ENCODE results near the gene MAN2B2. TPM values are rescaled to one million over a fixed set of nuclear protein-coding genes. Genes with fewer than 3 reads are reported as not detected.

MAN2B2 gene
- total RNA-seq, 3 donors from 2014 or later: 18.7 to 49.8 (median 19.6) TPM

GRCh38 chr4:6620891-6621555, 46.0 kb downstream of the MAN2B2 start:
- Histone ChIP-seq H3K4me3 (no peak overlapping the region), H3K4me1 (no peaks in the 10 kb centered on the region), H3K27ac (no peak overlapping the region), H3K36me3 (no peaks in the 10 kb centered on the region), H3K9me3 (no peaks in the 10 kb centered on the region), H3K27me3 (no peaks in the 10 kb centered on the region)
- no peak for DNase-seq (ENCODE audit: low spot score in 2 of 2)
- TF ChIP-seq POLR2A (IDR thresholded peaks at IDR 0.05) (no peak), POLR2AphosphoS5 (IDR thresholded peaks at IDR 0.05) (no peak), CTCF (IDR thresholded peaks at IDR 0.05) (no peak)
- intact Hi-C loops (cut with DNase I; ENCODE audit: low total_unique reads): no loop called here

GRCh38 chr4:6621556-6621927, 46.6 kb downstream of the MAN2B2 start:
- H3K4me1 ChIP-seq: no peaks in the 10 kb centered on the region
- no peak overlapping the region for H3K4me3 ChIP-seq
- DNase-seq (ENCODE audit: low spot score in 2 of 2): no peak
- no peaks in the 10 kb centered on the region for H3K9me3 ChIP-seq
- intact Hi-C loops (cut with DNase I; ENCODE audit: low total_unique reads): no loop called here
- TF ChIP-seq POLR2A (IDR thresholded peaks at IDR 0.05): no peak
- no peak for TF ChIP-seq CTCF (IDR thresholded peaks at IDR 0.05)
- no peaks in the 10 kb centered on the region for H3K27me3 ChIP-seq
- H3K36me3 ChIP-seq: no peaks in the 10 kb centered on the region
- no peak overlapping the region for H3K27ac ChIP-seq

- Histone ChIP-seq H3K4me3 (no peak overlapping the region), H3K27ac (no peak overlapping the region), H3K27me3 (no peaks in the 10 kb centered on the region), H3K4me1 (no peaks in the 10 kb centered on the region), H3K9me3 (no peaks in the 10 kb centered on the region), H3K36me3 (no peaks in the 10 kb centered on the region)
- no peak for DNase-seq (ENCODE audit: low spot score in 2 of 2)
- TF ChIP-seq POLR2A (IDR thresholded peaks at IDR 0.05) (no peak), POLR2AphosphoS5 (IDR thresholded peaks at IDR 0.05) (no peak), CTCF (IDR thresholded peaks at IDR 0.05) (no peak)
- intact Hi-C loops (cut with DNase I; ENCODE audit: low total_unique reads): no loop called here
These were observed 47.8 kb downstream of the MAN2B2 start for GRCh38 chr4:6622744-6623143.

- intact Hi-C loops (cut with DNase I; ENCODE audit: low total_unique reads): no loop called here
- Histone ChIP-seq H3K27ac (no peak overlapping the region), H3K4me3 (no peak overlapping the region), H3K9me3 (no peaks in the 10 kb centered on the region), H3K36me3 (no peaks in the 10 kb centered on the region), H3K4me1 (no peaks in the 10 kb centered on the region), H3K27me3 (no peaks in the 10 kb centered on the region)
- peak in 1 of 2 donors; percentile 34 for DNase-seq (ENCODE audit: low spot score in 2 of 2)
- no peak for TF ChIP-seq POLR2AphosphoS5 (IDR thresholded peaks at IDR 0.05)
- no peak for TF ChIP-seq CTCF (IDR thresholded peaks at IDR 0.05)
- TF ChIP-seq POLR2A (IDR thresholded peaks at IDR 0.05): no peak
These were observed 50.3 kb downstream of the MAN2B2 start for GRCh38 chr4:6625256-6625655.

- intact Hi-C loops (cut with DNase I; ENCODE audit: low total_unique reads): no loop called here
- peak in 1 of 2 donors; percentile 33 for DNase-seq (ENCODE audit: low spot score in 2 of 2)
- H3K4me1 ChIP-seq: no peaks in the 10 kb centered on the region
- H3K4me3 ChIP-seq: no peak overlapping the region
- TF ChIP-seq POLR2A (IDR thresholded peaks at IDR 0.05) (no peak), POLR2AphosphoS5 (IDR thresholded peaks at IDR 0.05) (no peak), CTCF (IDR thresholded peaks at IDR 0.05) (no peak)
- H3K9me3 ChIP-seq: no peaks in the 10 kb centered on the region
- no peaks in the 10 kb centered on the region for H3K36me3 ChIP-seq
- H3K27ac ChIP-seq: no peak overlapping the region
- H3K27me3 ChIP-seq: no peaks in the 10 kb centered on the region
These were observed 51.1 kb downstream of the MAN2B2 start for GRCh38 chr4:6626066-6626465.

All from breast epithelium (tissue), 4 donors.